ENCODE data around the gene RHBDF2. TPM values are rescaled to one million over a fixed set of nuclear protein-coding genes. Genes with fewer than 3 reads are reported as not detected.
"Not testable (repeated sequence)": the region's sequence is repeated elsewhere in the genome, so short reads cannot be mapped to it uniquely, and the experiment has no call there.

The RHBDF2 gene
- total RNA-seq, 2 experiments from 2014 or later = 33.2 to 33.8 TPM

DNA sequence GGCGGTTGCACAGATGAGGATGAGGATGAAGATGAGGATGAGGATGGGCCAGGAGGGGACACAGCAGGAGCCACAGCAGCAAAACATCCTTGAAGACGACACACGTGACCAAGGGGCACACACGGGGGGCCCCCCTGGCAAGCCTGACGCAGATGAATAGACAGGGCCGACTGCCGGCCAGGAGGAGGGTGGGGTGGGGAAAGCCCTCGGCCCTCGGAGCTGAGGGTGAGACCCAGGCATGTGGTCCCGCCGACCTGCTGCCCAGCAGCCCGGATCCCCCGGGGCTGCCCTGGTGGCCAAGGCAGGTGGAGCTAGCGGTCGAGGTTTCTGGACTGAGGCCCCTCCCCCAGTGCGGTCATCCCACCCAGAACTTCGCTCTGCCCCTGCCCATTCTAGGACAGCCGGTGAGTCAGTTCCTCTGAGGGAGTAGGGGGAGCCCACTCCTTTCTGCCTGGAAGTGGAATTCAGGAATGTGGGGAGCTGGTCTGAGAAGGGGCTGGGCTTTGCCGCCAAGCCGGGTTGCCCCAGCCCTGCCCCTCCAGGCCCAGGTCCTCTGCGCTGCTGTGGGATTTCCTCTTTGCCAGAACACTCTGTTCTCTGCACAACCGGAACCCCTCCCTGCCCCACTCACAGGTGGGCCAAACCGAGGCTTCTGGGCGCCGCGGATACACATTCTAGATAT lies 26.3 kb upstream of the RHBDF2 start:
- CTCF ChIA-PET = interaction anchor here (0.9 to 2.5 kb wide), 3 partner anchors 60 to 154 kb away, joined by 3 to 9 read pairs (median 7); partner anchors contain the start of gene AANAT
- Mint-ChIP-seq H3K9me3 (no peaks in the 10 kb centered on the region), H3K4me1 (peaks cover 16% of the 10 kb centered on the region), H3K36me3 (ENCODE audit: low read depth) (no peaks in the 10 kb centered on the region), H3K27ac (no peak overlapping the region), H3K4me3 (no peak overlapping the region), H3K27me3 (peaks cover 11% of the 10 kb centered on the region)
- POLR2A ChIA-PET = interaction anchor here (0.8 to 1.0 kb wide), 2 partner anchors 11 to 18 kb away, joined by 3 read pairs; no protein-coding TSS in a partner anchor
- no peak for DNase-seq

DNA sequence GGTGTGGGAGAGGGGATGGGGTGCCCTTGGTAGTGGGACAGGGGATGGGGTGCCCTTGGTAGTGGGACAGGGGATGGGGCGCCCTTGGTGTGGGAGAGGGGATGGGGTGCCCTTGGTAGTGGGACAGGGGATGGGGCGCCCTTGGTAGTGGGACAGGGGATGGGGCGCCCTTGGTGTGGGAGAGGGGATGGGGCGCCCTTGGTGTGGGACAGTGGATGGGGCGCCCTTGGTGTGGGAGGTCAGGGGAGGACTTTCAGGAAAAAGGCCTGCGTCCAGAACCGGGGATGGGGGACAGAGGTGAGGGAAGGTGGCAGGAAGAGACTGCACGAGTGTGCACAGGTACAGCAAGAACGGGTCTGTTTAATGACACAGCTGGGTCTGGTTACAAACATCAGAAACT lies 25.8 kb upstream of the RHBDF2 start:
- H3K4me3 Mint-ChIP-seq; DNase-seq; H3K36me3 Mint-ChIP-seq (ENCODE audit: low read depth); POLR2A ChIA-PET; H3K9me3 Mint-ChIP-seq; H3K27ac Mint-ChIP-seq: not testable (repeated sequence)
- peaks cover 11% of the 10 kb centered on the region for H3K27me3 Mint-ChIP-seq
- H3K4me1 Mint-ChIP-seq = peaks cover 16% of the 10 kb centered on the region
- CTCF ChIA-PET = interaction anchor here (1.7 to 2.5 kb wide), 2 partner anchors 97 to 155 kb away, joined by 7 to 9 read pairs; no protein-coding TSS in a partner anchor

GRCh38 chr17:76525513-76525833 lies 24.2 kb upstream of the RHBDF2 start:
- not testable (repeated sequence) for H3K4me3 Mint-ChIP-seq; H3K9me3 Mint-ChIP-seq; H3K27ac Mint-ChIP-seq; DNase-seq; H3K36me3 Mint-ChIP-seq (ENCODE audit: low read depth)
- Mint-ChIP-seq H3K4me1 (peaks cover 16% of the 10 kb centered on the region), H3K27me3 (peaks cover 13% of the 10 kb centered on the region)
- CTCF ChIA-PET = interaction anchor here (4.1 to 5.4 kb wide), 2 partner anchors 98 to 156 kb away, joined by 42 to 68 read pairs; no protein-coding TSS in a partner anchor
- POLR2A ChIA-PET = interaction anchor here (1.1 kb wide), 1 partner anchor 156 kb away, joined by 3 read pairs; no protein-coding TSS in a partner anchor

DNA sequence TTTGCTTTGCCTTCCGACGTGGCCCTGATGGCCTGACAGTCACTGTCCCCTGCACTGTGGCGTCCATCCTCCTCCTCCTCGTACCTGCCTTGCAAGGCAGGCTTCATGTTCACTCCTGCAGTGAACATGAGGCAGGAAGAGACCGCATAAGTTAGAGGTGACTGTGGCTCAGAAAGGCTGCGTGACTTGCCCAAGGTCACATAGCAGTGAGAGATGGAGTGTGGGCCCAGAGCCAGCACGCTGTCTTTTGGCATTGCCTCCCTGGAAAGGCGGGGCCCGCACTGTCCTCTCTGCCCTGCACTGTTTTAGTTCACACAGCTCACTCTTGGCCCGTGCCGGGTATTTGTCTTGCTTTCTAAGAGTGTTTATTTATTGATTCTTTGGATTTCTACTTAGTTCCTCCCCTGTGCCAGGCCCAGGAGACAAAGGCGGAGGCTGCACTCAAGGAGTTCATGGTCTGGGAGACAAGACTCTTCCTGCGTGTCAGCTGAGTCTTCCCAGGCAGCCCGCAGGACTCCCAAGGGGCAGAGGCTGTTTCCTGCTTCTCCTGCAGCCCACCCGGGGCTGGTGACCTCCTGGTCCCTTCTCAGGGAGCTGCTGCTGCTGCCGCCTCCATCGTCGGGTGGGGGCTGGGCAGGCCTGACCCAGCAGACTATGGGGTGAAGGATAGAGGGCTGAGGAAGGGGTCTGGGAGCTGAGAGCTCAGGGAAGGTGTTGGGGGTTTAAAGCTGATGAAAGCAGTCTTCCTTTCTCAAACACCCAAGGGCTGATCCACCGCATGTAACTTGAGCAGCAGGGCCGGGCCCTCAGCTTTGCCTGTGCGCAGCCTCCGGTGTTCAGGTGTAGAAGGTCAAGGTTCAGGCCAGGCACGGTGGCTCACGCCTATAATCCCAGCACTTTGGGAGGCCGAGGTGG lies 23.6 kb upstream of the RHBDF2 start:
- no peaks in the 10 kb centered on the region for H3K9me3 Mint-ChIP-seq
- H3K27me3 Mint-ChIP-seq = peaks cover 15% of the 10 kb centered on the region
- no peak overlapping the region for H3K4me3 Mint-ChIP-seq
- ChIA-PET CTCF (interaction anchor here (2.5 to 5.4 kb wide), 4 partner anchors 15 to 157 kb away, joined by 13 to 68 read pairs (median 40); partner anchors contain the start of gene PRCD), POLR2A (interaction anchor here (0.5 to 1.1 kb wide), 2 partner anchors 157 to 203 kb away, joined by 3 read pairs; no protein-coding TSS in a partner anchor)
- no peak overlapping the region for H3K27ac Mint-ChIP-seq
- H3K4me1 Mint-ChIP-seq = peaks cover 16% of the 10 kb centered on the region
- DNase-seq = no peak
- H3K36me3 Mint-ChIP-seq (ENCODE audit: low read depth) = no peaks in the 10 kb centered on the region

DNA sequence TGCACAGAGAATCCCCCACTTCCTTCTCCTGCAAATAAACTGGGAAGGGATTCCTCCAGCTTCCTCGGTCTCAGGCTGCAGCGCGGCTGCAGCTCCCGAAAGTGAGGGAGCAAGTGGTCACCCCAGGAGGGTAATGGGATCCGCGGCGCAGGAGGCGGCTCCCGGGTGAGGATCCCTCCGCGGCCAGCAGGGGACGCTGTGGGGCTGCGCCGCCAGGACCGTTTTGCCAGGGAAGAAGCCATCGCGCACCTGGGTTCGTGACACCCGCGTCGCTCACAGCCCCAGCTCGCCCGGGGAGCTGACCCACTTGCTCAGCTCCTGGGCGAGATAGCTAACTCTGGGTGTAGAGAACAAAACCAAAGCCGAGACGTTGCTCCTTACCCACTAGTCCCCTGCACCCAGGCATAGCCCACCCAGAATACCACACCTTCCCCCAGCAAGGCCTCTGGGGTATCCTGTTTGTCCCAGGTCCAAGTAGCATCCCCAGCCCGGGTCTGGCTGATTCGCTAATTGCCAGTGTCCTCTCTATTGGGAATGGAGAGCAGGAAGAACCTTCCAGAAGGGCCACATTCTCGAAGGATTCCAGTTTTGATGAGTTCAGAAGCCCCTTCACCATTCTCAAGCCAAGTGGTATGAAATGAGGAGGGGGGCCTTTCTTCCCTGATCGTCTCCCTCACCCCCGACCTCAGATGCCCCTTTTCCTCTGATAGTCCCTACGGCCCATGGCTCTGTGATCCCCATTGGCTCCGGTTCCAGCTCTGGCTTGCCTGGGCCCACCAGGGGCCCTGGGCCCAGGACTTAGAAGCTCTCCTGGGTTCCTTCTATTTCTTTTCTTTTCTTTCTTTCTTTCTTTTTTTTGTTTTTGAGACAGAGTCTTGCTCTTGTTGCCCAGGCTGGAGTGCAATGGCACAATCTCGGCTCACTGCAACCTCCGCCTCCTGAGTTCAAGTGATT lies 22.1 kb upstream of the RHBDF2 start:
- DNase-seq = peak; percentile 85
- H3K4me1 Mint-ChIP-seq = peaks cover 17% of the 10 kb centered on the region
- H3K27me3 Mint-ChIP-seq = peaks cover 12% of the 10 kb centered on the region
- H3K36me3 Mint-ChIP-seq (ENCODE audit: low read depth) = no peaks in the 10 kb centered on the region
- ChIA-PET POLR2A (interaction anchor here (1.6 to 1.9 kb wide), 3 partner anchors 100 to 158 kb away, joined by 4 to 7 read pairs (median 4); no protein-coding TSS in a partner anchor), CTCF (interaction anchor here (0.6 to 5.4 kb wide), 33 partner anchors 9 to 313 kb away, joined by 3 to 68 read pairs (median 5); partner anchors contain the start of genes MXRA7, PRCD, ST6GALNAC2 and UBE2O)
- no peak overlapping the region for H3K4me3 Mint-ChIP-seq
- H3K9me3 Mint-ChIP-seq = no peaks in the 10 kb centered on the region
- H3K27ac Mint-ChIP-seq = no peak overlapping the region

DNA sequence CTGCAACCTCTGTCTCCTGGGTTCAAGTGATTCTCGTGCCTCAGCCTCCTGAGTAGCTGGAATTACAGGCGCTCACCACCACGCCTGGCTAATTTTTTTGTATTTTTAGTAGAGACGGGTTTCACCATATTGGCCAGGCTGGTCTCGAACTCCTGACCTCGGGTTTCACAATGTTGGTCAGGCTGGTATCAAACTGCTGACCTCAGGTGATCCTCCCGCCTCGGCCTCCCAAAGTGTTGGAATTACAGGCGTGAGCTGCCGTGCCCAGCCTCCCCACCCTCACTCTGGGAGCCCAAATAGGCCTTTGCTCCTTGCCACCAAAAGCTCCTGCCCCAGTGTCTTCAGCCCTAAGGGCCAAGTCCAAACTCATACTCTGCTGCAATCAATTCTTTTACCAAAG lies 20.5 kb upstream of the RHBDF2 start:
- H3K4me1 Mint-ChIP-seq = peaks cover 19% of the 10 kb centered on the region
- not testable (repeated sequence) for H3K27ac Mint-ChIP-seq; H3K27me3 Mint-ChIP-seq; DNase-seq; H3K9me3 Mint-ChIP-seq; H3K4me3 Mint-ChIP-seq; H3K36me3 Mint-ChIP-seq (ENCODE audit: low read depth)
- ChIA-PET POLR2A (interaction anchor here (0.7 kb wide), 1 partner anchor 46 kb away, joined by 5 read pairs; no protein-coding TSS in a partner anchor), CTCF (interaction anchor here (5.4 kb wide), 1 partner anchor 102 kb away, joined by 68 read pairs; no protein-coding TSS in a partner anchor)

GRCh38 chr17:76521262-76521661 lies 20.0 kb upstream of the RHBDF2 start:
- no peak overlapping the region for H3K27ac Mint-ChIP-seq
- H3K36me3 Mint-ChIP-seq (ENCODE audit: low read depth) = no peaks in the 10 kb centered on the region
- POLR2A ChIA-PET = interaction anchor here (0.7 kb wide), 1 partner anchor 47 kb away, joined by 5 read pairs; no protein-coding TSS in a partner anchor
- H3K4me3 Mint-ChIP-seq = no peak overlapping the region
- DNase-seq = no peak
- no peaks in the 10 kb centered on the region for H3K9me3 Mint-ChIP-seq
- peaks cover 23% of the 10 kb centered on the region for H3K4me1 Mint-ChIP-seq
- H3K27me3 Mint-ChIP-seq = peaks cover 9% of the 10 kb centered on the region
- CTCF ChIA-PET = interaction anchor here (1.6 to 5.4 kb wide), 2 partner anchors 36 to 102 kb away, joined by 4 to 68 read pairs; no protein-coding TSS in a partner anchor

- Mint-ChIP-seq H3K4me1 (peaks cover 40% of the 10 kb centered on the region), H3K27me3 (peaks cover 8% of the 10 kb centered on the region), H3K36me3 (ENCODE audit: low read depth) (no peaks in the 10 kb centered on the region), H3K4me3 (no peak overlapping the region), H3K27ac (no peak overlapping the region), H3K9me3 (no peaks in the 10 kb centered on the region)
- ChIA-PET CTCF (interaction anchor here (1.2 to 1.4 kb wide), 2 partner anchors 105 to 162 kb away, joined by 5 to 7 read pairs; no protein-coding TSS in a partner anchor), POLR2A (no interaction called here)
- no peak for DNase-seq
Measured at GRCh38 chr17:76519048-76519966, 18.1 kb upstream of the RHBDF2 start.

- no peak for DNase-seq
- Mint-ChIP-seq H3K4me1 (peaks cover 45% of the 10 kb centered on the region), H3K9me3 (no peaks in the 10 kb centered on the region), H3K27me3 (peaks cover 4% of the 10 kb centered on the region), H3K36me3 (ENCODE audit: low read depth) (no peaks in the 10 kb centered on the region), H3K4me3 (no peak overlapping the region), H3K27ac (peak overlapping the region; percentile 45)
- CTCF ChIA-PET = interaction anchor here (1.1 kb wide), 1 partner anchor 11 kb away, joined by 3 read pairs; no protein-coding TSS in a partner anchor
- POLR2A ChIA-PET = no interaction called here
Measured at GRCh38 chr17:76517638-76518038, 16.4 kb upstream of the RHBDF2 start.

DNA sequence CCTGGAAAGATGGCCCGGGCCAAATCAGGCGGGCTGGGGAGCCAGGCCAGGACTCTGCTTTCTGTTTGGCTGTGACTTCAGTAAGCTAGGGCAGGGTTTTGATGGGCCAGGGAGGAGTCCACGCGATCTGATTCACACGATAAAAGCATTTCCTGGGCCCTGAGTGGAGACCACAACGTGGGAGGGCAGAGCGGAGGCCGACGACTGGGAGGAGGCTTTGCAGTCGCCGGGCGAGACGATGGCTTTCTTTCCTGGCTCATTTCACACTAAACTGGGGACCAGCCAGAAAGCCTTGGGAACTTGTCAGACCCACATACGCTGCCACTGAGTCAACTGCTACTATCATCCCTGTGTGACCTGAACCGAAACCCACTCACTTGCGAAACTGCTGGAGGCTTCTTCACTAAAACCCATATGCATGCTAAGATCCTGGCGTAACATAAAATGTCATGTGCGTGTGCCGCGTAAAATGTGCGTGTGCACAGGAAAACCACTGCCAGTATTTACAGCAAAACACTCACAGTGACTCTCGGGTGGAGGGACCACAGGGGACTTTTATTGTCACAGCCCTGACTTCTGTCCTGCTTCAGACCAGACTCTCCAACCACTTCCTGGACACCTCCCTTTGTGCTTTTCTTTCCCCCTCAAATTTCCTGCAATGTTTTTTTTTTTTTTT lies 14.2 kb upstream of the RHBDF2 start:
- ChIA-PET POLR2A (interaction anchor here (0.7 to 2.8 kb wide), 13 partner anchors 8 to 324 kb away, joined by 3 to 16 read pairs (median 4); partner anchors contain the start of genes JMJD6, METTL23, RHBDF2 and SPHK1), CTCF (interaction anchor here (0.7 to 2.7 kb wide), 11 partner anchors 8 to 269 kb away, joined by 3 to 14 read pairs (median 7); no protein-coding TSS in a partner anchor)
- Mint-ChIP-seq H3K27me3 (peaks cover under 1% of the 10 kb centered on the region), H3K9me3 (no peaks in the 10 kb centered on the region), H3K4me1 (peaks cover 60% of the 10 kb centered on the region), H3K4me3 (peak overlapping the region; percentile 58), H3K36me3 (ENCODE audit: low read depth) (no peaks in the 10 kb centered on the region), H3K27ac (peak overlapping the region; percentile 99)
- peak; percentile 88 for DNase-seq
